Stimulated activated naive CD8-positive, alpha-beta T cell treated with anti-CD3 and anti-CD28 coated beads, Interleukin-15, amount 100 ng/mL, for 72 hours (primary cell): ENCODE data around the gene HHIPL1.

Experiments used
- ATAC-seq: fragments of 150-1000 bp; cut with Tn5 transposase; 2 replicates; pipeline ENCODE4 v1.10.0; 2021; ENCODE audit warnings: mild to moderate bottlenecking, moderate library complexity
- DNase-seq, 2 donors: peaks; one replicate each; pipeline ENCODE4 v3.0.0; 2021 to 2022
- H3K27ac Mint-ChIP-seq, 2 donors: one replicate each; pipeline ENCODE4 v1.8.0; 2022; ENCODE audit warnings: mild to moderate bottlenecking in 2 of 2, mixed read lengths in 2 of 2, moderate library complexity in 2 of 2
- H3K27me3 Mint-ChIP-seq: one replicate; pipeline ENCODE4 v1.8.0; 2022; ENCODE audit warnings: mixed read lengths
- H3K4me1 Mint-ChIP-seq: one replicate; pipeline ENCODE4 v1.8.0; 2022; ENCODE audit warnings: mild to moderate bottlenecking, mixed read lengths
- H3K4me3 Mint-ChIP-seq, 2 donors: one replicate each; pipeline ENCODE4 v1.8.0; 2022; ENCODE audit warnings: mild to moderate bottlenecking in 2 of 2, mixed read lengths in 2 of 2, moderate library complexity in 1 of 2
- H3K9me3 Mint-ChIP-seq, 2 donors: one replicate each; pipeline ENCODE4 v1.8.0; 2022; ENCODE audit warnings: mixed read lengths in 2 of 2

The HHIPL1 gene

GRCh38 chr14:99725774-99726537, 81.0 kb downstream of the HHIPL1 start:
- Mint-ChIP-seq H3K27ac (peak overlapping the region in 1 of 2 donors; percentile 76), H3K4me1 (no peaks in the 10 kb centered on the region), H3K9me3 (no peaks in the 10 kb centered on the region), H3K27me3 (peaks cover 62% of the 10 kb centered on the region), H3K4me3 (no peak overlapping the region)
- no peak for DNase-seq
- no peak for ATAC-seq

DNA sequence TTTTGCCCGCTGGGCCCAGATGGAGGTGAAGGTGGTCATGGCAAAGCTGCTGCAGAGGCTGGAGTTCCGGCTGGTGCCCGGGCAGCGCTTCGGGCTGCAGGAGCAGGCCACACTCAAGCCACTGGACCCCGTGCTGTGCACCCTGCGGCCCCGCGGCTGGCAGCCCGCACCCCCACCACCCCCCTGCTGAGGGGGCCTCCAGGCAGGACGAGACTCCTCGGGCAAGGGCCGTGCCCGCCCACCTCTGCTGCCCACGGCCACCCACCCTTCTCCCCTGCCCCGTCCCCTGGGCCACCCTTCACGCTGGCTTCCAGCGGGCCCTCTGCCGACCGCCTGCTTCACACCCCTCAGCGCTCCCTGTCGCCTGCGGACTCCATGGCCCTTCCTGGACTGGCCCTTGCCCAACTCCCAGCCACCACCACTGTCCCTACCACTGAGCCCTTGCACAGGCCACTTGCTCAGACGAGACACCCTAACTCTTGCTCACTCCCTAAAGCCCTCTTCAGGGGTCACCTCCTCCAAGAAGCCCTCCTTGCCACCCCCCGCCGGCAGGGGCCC, 81.7 kb downstream of the HHIPL1 start:
- Mint-ChIP-seq H3K9me3 (no peaks in the 10 kb centered on the region), H3K27ac (no peak overlapping the region), H3K4me1 (no peaks in the 10 kb centered on the region), H3K27me3 (peaks cover 67% of the 10 kb centered on the region), H3K4me3 (no peak overlapping the region)
- DNase-seq, result no peak
- ATAC-seq, result peak; percentile 22

DNA sequence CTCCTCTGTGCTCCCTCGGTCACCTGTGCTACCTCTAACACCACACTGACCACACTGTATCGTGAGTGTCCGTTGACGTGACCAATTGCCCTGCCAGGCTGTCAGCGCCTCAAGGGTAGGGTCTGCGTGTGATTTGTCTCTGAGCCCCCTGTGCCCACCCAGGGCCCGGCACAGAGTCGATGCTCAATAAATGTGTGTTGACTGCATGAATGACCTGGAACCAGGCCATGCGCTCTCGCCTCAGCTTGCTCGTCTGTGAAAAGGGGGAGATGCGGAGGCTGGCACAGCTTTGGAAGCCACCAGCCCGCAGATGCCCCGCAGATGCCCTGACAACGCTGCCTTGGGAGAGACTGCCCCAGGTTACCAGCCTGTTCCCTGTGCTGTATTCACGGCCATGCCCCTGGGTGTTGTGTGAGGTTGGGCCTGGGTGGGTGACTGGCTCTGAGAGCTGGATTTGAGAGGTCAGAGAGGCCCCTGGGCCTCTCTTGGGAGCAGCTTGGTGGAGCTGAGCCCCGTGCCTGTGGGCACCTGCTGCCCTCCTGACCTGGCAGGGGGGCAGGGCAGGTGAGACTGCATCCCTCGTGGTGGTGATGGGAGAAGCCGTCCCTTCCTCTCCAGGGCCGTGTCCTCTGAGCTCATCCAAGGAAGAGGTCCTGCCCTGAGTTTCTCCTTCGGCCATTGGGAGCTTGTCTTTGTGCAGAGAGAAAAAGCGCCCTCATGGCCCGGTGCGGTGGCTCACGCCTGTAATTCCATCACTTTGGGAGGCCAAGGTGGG, 82.4 kb downstream of the HHIPL1 start:
- no peaks in the 10 kb centered on the region for H3K9me3 Mint-ChIP-seq
- DNase-seq (no peak), ATAC-seq (no peak)
- H3K27me3 Mint-ChIP-seq, result peaks cover 69% of the 10 kb centered on the region
- no peaks in the 10 kb centered on the region for H3K4me1 Mint-ChIP-seq
- H3K27ac Mint-ChIP-seq, result no peak overlapping the region
- H3K4me3 Mint-ChIP-seq, result no peak overlapping the region

DNA sequence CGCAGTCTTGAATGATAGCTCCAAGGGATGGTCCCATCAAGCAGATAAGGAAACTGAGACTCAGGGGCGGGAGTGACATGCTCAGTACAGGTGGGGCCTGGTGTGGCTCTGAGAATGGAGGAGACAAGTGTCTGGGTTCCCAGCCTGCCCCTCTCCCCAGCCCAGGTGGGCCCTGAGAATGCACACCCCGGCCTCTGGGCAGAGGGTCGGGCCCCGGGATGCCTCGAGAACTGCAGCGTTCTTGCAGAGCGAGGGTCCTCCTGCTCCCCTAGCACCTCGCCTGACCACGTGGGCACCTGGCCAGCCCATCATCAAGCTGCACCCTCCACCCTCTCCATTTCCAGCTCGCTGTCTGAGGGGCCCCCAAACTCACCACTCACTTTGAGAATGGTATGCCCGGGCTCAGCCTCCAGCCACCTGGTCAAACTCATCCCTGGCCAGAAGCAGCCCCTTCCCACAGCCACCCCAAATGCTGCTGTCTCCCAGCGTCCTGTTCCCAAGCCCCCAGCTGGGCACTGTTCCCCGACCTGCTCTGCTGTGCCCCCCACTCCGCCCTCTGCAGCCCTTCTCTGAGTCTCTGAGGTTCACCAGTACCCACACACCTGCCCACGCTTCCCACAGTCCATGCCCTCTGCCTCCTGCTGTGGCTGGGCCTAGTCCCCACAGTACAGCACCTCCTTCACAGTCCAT, 83.4 kb downstream of the HHIPL1 start:
- H3K9me3 Mint-ChIP-seq, result no peaks in the 10 kb centered on the region
- DNase-seq (peak in 1 of 2 donors; percentile 6), ATAC-seq (no peak)
- no peaks in the 10 kb centered on the region for H3K4me1 Mint-ChIP-seq
- H3K27ac Mint-ChIP-seq, result no peak overlapping the region
- no peak overlapping the region for H3K4me3 Mint-ChIP-seq
- H3K27me3 Mint-ChIP-seq, result peaks cover 80% of the 10 kb centered on the region

DNA sequence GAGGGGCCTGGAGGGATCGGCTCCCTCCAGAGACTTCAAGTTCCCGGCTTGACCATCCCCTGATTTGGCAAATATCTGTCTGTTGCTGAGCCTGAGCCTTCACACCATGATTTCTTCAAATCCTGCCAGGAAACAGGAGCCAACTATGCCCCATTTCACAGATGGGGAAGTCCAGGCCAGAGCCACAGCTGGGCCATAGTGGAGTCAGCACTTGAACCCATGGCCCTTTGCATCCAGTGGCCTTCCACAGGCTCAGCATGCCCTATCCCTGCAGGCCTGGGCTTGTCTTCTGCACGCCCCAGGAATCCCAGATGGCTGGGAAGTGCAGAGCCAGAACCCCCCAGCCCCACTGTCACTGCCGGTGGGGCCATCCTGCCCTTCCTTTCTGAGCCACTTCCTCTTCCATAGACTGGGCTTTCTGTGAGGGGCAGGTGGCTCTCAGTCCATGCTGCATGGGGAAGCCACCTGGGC, 84.1 kb downstream of the HHIPL1 start:
- peak in 1 of 2 donors; percentile 7 for DNase-seq
- H3K27me3 Mint-ChIP-seq, result peaks cover 85% of the 10 kb centered on the region
- no peak for ATAC-seq
- no peak overlapping the region for H3K4me3 Mint-ChIP-seq
- no peak overlapping the region for H3K27ac Mint-ChIP-seq
- no peaks in the 10 kb centered on the region for H3K9me3 Mint-ChIP-seq
- H3K4me1 Mint-ChIP-seq, result no peaks in the 10 kb centered on the region
